ENCODE measurements around the gene NUP133. TPM values are rescaled to one million over a fixed set of nuclear protein-coding genes. Genes with fewer than 3 reads are reported as not detected.

The NUP133 gene
- total RNA-seq, 6 donors from 2014 or later, result 6.2 to 71.2 (median 28.3) TPM

GRCh38 chr1:229392936-229393335, 115.2 kb downstream of the NUP133 start:
- H3K9me3 ChIP-seq, result peaks cover 0 to 3% (median 0%) of the 10 kb centered on the region in 4 donors
- H3K4me1 ChIP-seq, result no peaks in the 10 kb centered on the region
- DNase-seq (no peak), ATAC-seq (ENCODE audit: low FRiP score in 2 of 2) (no peak)
- H3K27me3 ChIP-seq, result no peaks in the 10 kb centered on the region
- H3K4me3 ChIP-seq, result no peak overlapping the region
- no peak for TF ChIP-seq EP300 (IDR thresholded peaks at IDR 0.05)
- no peak for TF ChIP-seq POLR2AphosphoS5 (IDR thresholded peaks at IDR 0.05)
- H3K27ac ChIP-seq, result no peak overlapping the region
- H3K36me3 ChIP-seq, result no peaks in the 10 kb centered on the region
- 75 to 78% methylated on average over 4 of the region's 4 CpGs for WGBS, 2 donors

Small RNA genes within 50 kb of the gene (small RNA-seq; reads per million reads assigned to genes)
- gene RN7SKP276 (0 reads per million in 4 donors), gene RNA5SP78 (0 reads per million in 4 donors), gene RNU4-21P (0 reads per million in 4 donors)

Other genes with a start within 250 kb of the NUP133 start
- gene RAB4A, start 237.2 kb downstream of the NUP133 start, total RNA-seq, result 10 to 100 TPM; 16.8 to 68.6 (median 42.4) TPM
- 10 to 100 TPM in 2 of 6 donors, 1 to 10 TPM in 4; 4.9 to 11.2 (median 7.1) TPM for gene CCSAP, start 165.3 kb downstream of the NUP133 start, total RNA-seq
- under 1 TPM in 2 of 6 donors, not detected in 4; 0.17 to 0.26 TPM for gene ACTA1, start 74.2 kb downstream of the NUP133 start, total RNA-seq
- gene ABCB10, start 50.4 kb upstream of the NUP133 start, total RNA-seq, result 10 to 100 TPM; 11.1 to 21.3 (median 17.7) TPM
- gene TAF5L, start 117.8 kb upstream of the NUP133 start, total RNA-seq, result 10 to 100 TPM; 11.0 to 25.5 (median 19.6) TPM
- 10 to 100 TPM in 2 of 6 donors, 1 to 10 TPM in 4; 3.4 to 26.2 (median 7.2) TPM for gene URB2, start 117.9 kb upstream of the NUP133 start, total RNA-seq